Vagina (tissue), 2 donors: ENCODE results near the gene HTR3B. TPM values are rescaled to one million over a fixed set of nuclear protein-coding genes. Genes with fewer than 3 reads are reported as not detected.

Source experiments
- DNase-seq, 2 donors: peaks; one replicate each; pipeline ENCODE4 v3.0.0-alpha.2; 2017; ENCODE audit errors: extremely low spot score in 2 of 2
- H3K27ac ChIP-seq: fragments of 200-600 bp; sonication (generic); one replicate; pipeline ENCODE4 v1.5.1; 2019
- H3K27me3 ChIP-seq: fragments of 200-600 bp; sonication (generic); one replicate; pipeline ENCODE4 v1.5.1; 2019
- H3K36me3 ChIP-seq, 2 donors: fragments of 200-600 bp; sonication (generic); one replicate each; pipeline ENCODE4 v1.5.1; 2017 to 2019
- H3K4me1 ChIP-seq: fragments of 200-600 bp; sonication (generic); one replicate; pipeline ENCODE4 v1.5.1; 2019
- H3K4me3 ChIP-seq, 2 donors: fragments of 200-600 bp; sonication (generic); 1 replicate in 1 of 2; 2 replicates in 1 of 2; pipeline ENCODE4 v1.5.1; 2016 to 2019
- H3K9me3 ChIP-seq: fragments of 200-600 bp; sonication (generic); one replicate; pipeline ENCODE4 v1.5.1; 2019
- POLR2AphosphoS5 ChIP-seq, 2 donors: sonication (generic); formaldehyde crosslinking; IDR thresholded peaks; one replicate each; pipeline ENCODE4 v1.9.0; 2017; ENCODE audit warnings: antibody characterized with exemption in 2 of 2, mild to moderate bottlenecking in 2 of 2, low read depth in 1 of 2; ENCODE audit not compliant: insufficient read depth in 1 of 2
- intact Hi-C: fragments of 100-400 bp; cut with DNase I; formaldehyde crosslinking; loops from one replicate; pipeline ENCODE4 v1.15.1; 2023
- small RNA-seq: library from RNA; depleted of rRNA; stranded (forward); fragments of <200 nt; gene quantifications from one replicate; pipeline ENCODE3, GENCODE V24; 2016
- total RNA-seq: library from RNA; depleted of rRNA; stranded (reverse); fragments of >200 nt; gene quantifications from one replicate; pipeline ENCODE4 v1.2.3, GENCODE V29; 2016
- TF ChIP-seq, protein P1 (sequence below), 3 experiments: fragments of 450-650 bp in 2 of 3; fragments of 200-600 bp in 1 of 3; sonication (generic) in 1 of 3; IDR thresholded peaks; one replicate each; pipeline ENCODE4 v1.5.1; 2017 to 2019; ENCODE audit warnings: antibody characterized with exemption in 3 of 3, mild to moderate bottlenecking in 2 of 3, moderate library complexity in 2 of 3

Gene HTR3B
- total RNA-seq, 1 donor from 2014 or later = not detected

DNA sequence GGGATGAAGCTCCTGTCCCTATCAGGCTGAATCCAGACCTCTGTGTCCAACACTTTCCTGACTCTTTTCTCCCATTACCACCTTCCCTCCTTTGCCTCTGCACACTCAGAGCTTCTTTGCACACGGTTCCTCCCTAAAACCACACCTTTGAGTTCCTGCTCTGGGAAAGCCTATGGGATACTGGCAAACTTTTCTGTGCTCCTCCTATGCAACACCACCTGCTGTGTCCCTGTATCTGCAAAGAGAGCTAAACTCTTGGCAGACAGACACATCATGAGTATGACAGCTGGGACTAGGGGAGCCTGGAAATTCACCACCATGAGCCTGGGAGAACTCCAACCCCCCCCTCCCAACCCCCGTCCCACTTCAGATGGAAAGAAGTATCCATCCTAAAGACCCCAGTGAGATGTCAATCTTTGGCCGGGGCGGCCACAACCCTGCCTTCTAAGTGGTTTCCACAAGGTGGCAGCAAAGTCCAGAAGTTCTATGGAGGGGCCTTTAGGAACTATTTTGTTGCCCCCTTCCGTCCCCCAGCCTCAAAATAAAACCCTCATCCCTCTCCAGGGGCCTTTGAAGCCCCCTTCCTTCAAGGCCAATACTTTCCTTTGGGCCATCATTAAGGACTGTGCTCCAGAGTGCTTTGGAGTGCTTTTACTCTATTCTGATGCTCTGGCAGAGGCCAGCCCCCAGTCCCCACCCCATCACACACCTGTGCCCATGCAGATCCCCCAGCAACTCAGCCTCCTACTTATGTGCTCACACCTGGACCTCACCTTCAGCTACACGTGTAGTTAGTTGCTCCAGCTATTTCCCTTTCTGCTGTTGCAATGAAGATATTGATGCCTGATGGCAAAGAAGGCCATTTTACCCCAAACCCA is 89.7 kb downstream of the HTR3B start:
- Histone ChIP-seq H3K4me3 (no peak overlapping the region), H3K27ac (no peak overlapping the region), H3K4me1 (no peaks in the 10 kb centered on the region), H3K9me3 (no peaks in the 10 kb centered on the region), H3K27me3 (no peaks in the 10 kb centered on the region), H3K36me3 (no peaks in the 10 kb centered on the region)
- TF ChIP-seq, protein P1, sequence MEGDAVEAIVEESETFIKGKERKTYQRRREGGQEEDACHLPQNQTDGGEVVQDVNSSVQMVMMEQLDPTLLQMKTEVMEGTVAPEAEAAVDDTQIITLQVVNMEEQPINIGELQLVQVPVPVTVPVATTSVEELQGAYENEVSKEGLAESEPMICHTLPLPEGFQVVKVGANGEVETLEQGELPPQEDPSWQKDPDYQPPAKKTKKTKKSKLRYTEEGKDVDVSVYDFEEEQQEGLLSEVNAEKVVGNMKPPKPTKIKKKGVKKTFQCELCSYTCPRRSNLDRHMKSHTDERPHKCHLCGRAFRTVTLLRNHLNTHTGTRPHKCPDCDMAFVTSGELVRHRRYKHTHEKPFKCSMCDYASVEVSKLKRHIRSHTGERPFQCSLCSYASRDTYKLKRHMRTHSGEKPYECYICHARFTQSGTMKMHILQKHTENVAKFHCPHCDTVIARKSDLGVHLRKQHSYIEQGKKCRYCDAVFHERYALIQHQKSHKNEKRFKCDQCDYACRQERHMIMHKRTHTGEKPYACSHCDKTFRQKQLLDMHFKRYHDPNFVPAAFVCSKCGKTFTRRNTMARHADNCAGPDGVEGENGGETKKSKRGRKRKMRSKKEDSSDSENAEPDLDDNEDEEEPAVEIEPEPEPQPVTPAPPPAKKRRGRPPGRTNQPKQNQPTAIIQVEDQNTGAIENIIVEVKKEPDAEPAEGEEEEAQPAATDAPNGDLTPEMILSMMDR (IDR thresholded peaks at IDR 0.05) = peak in 2 of 3 experiments; percentile 53 to 78
- TF ChIP-seq POLR2AphosphoS5 (IDR thresholded peaks at IDR 0.05; ENCODE audit: insufficient read depth in 1 of 2, low read depth in 1 of 2) = no peak
- intact Hi-C loops = no loop called here
- DNase-seq = no peak

Small RNAs within 50 kb of the gene (small RNA-seq; reads per million reads assigned to genes)
- not detected for gene RNU6-1107P

Other genes starting within 250 kb of the HTR3B start
- not detected for gene TMPRSS5, start 198.5 kb upstream of the HTR3B start, total RNA-seq
- 14.7 TPM for gene ZW10, start 131.1 kb upstream of the HTR3B start, total RNA-seq
- not detected for gene CLDN25, start 125.0 kb upstream of the HTR3B start, total RNA-seq
- 12.3 TPM for gene USP28, start 29.2 kb upstream of the HTR3B start, total RNA-seq
- gene HTR3A, start 70.3 kb downstream of the HTR3B start, total RNA-seq = not detected
- 243 TPM for gene ZBTB16, start 154.9 kb downstream of the HTR3B start, total RNA-seq